NB4 (cell line): ENCODE results near the gene ENTPD6.
"Not testable (repeated sequence)": the region's sequence is repeated elsewhere in the genome, so short reads cannot be mapped to it uniquely, and the experiment has no call there.

ENCODE experiments used
- DNase-seq: peaks from one replicate; pipeline ENCODE4 v3.0.0; 2010; ENCODE audit warnings: low read depth
- H3K4me3 ChIP-seq: one replicate; pipeline ENCODE4 v1.5.1; 2011; ENCODE audit warnings: mild to moderate bottlenecking, low read depth, low read length, moderate library complexity
- CTCF ChIP-seq: IDR thresholded peaks from one replicate; pipeline ENCODE4 v1.5.1; 2012; ENCODE audit warnings: low read depth, low read length
- MAX ChIP-seq: IDR thresholded peaks from 2 replicates; pipeline ENCODE4 v1.6.1; 2011; ENCODE audit warnings: low read depth, low read length
- MYC ChIP-seq: IDR thresholded peaks from 2 replicates; pipeline ENCODE4 v1.6.1; 2011; ENCODE audit warnings: low read depth, low read length
- POLR2A ChIP-seq: IDR thresholded peaks from 2 replicates; pipeline ENCODE4 v1.6.1; 2011; ENCODE audit warnings: mild to moderate bottlenecking; ENCODE audit not compliant: insufficient read length; ENCODE audit errors: extremely low read depth

Gene ENTPD6

GRCh38 chr20:25258828-25259227, 63.3 kb downstream of the ENTPD6 start:
- TF ChIP-seq MYC: no peak
- TF ChIP-seq MAX: no peak
- no peak for TF ChIP-seq CTCF
- TF ChIP-seq POLR2A: no peak
- no peak overlapping the region for H3K4me3 ChIP-seq
- DNase-seq: no peak

- no peak for DNase-seq
- TF ChIP-seq MAX (no peak), CTCF (no peak), POLR2A (no peak), MYC (no peak)
- H3K4me3 ChIP-seq: no peak overlapping the region
Observed at GRCh38 chr20:25259358-25259757, 63.8 kb downstream of the ENTPD6 start.

- no peak overlapping the region for H3K4me3 ChIP-seq
- TF ChIP-seq POLR2A: no peak
- TF ChIP-seq MAX: no peak
- TF ChIP-seq CTCF: no peak
- DNase-seq: no peak
Observed at GRCh38 chr20:25259788-25260254, 64.3 kb downstream of the ENTPD6 start.

- not testable (repeated sequence) for DNase-seq, H3K4me3 ChIP-seq
Observed at GRCh38 chr20:25260770-25261437, 65.4 kb downstream of the ENTPD6 start.

GRCh38 chr20:25269057-25269832, 73.7 kb downstream of the ENTPD6 start:
- H3K4me3 ChIP-seq: no peak overlapping the region
- TF ChIP-seq MAX: no peak
- no peak for TF ChIP-seq CTCF
- no peak for TF ChIP-seq POLR2A
- TF ChIP-seq MYC: no peak
- DNase-seq: no peak

GRCh38 chr20:25269833-25270170, 74.3 kb downstream of the ENTPD6 start:
- no peak for DNase-seq
- no peak overlapping the region for H3K4me3 ChIP-seq
- TF ChIP-seq MAX: no peak
- no peak for TF ChIP-seq POLR2A
- no peak for TF ChIP-seq CTCF
- TF ChIP-seq MYC: no peak
